Naive thymus-derived CD4-positive, alpha-beta T cell (primary cell): ENCODE data around the gene DCDC2B. TPM values are rescaled to one million over a fixed set of nuclear protein-coding genes. Genes with fewer than 3 reads are reported as not detected.

ENCODE experiments used
- ATAC-seq: fragments of 150-1000 bp; cut with Tn5 transposase; 2 replicates; pipeline ENCODE4 v1.10.0; 2021; ENCODE audit warnings: mild to moderate bottlenecking, moderate library complexity
- CTCF ChIA-PET: fragments of 350-600 bp; sonication (Branson Sonifier 250); formaldehyde crosslinking; loops from one replicate; lab custom pipeline; 2021; ENCODE audit warnings: antibody characterized with exemption; lab: Charles Lee
- POLR2A ChIA-PET: fragments of 350-600 bp; sonication (Branson Sonifier 250); formaldehyde crosslinking; loops from one replicate; lab custom pipeline; 2021; ENCODE audit warnings: antibody characterized with exemption, inconsistent platforms; lab: Charles Lee
- DNase-seq, 9 donors: peaks; one replicate each; pipeline versions ENCODE4 v3.0.0 to v3.0.0-alpha.2; 2020 to 2022; ENCODE audit warnings: mixed read lengths in 1 of 9
- H3K27ac ChIP-seq: one replicate; pipeline ENCODE4 v1.7.0; 2013; ENCODE audit warnings: mild to moderate bottlenecking, low read depth, low read length, moderate library complexity
- H3K27me3 ChIP-seq, 2 donors: one replicate each; pipeline ENCODE4 v1.7.0; 2013; ENCODE audit warnings: low read length in 2 of 2, mild to moderate bottlenecking in 2 of 2, moderate library complexity in 2 of 2; ENCODE audit not compliant: control insufficient read depth in 2 of 2, insufficient read depth in 2 of 2
- H3K36me3 ChIP-seq, 3 experiments: 1 replicate in 2 of 3; 2 replicates in 1 of 3; pipeline ENCODE4 v1.7.0; 2013; ENCODE audit warnings: low read length in 3 of 3, mild to moderate bottlenecking in 3 of 3, moderate library complexity in 1 of 3; ENCODE audit not compliant: insufficient read depth in 3 of 3, control insufficient read depth in 2 of 3
- H3K4me1 ChIP-seq, 2 donors: one replicate each; pipeline ENCODE4 v1.7.0; 2013; ENCODE audit warnings: low read length in 2 of 2, mild to moderate bottlenecking in 2 of 2, moderate library complexity in 1 of 2; ENCODE audit not compliant: control insufficient read depth in 2 of 2, insufficient read depth in 2 of 2
- H3K4me3 ChIP-seq: 2 replicates; pipeline ENCODE4 v1.7.0; 2013; ENCODE audit warnings: mild to moderate bottlenecking, low read length
- H3K9me3 ChIP-seq, 3 experiments: 1 replicate in 2 of 3; 2 replicates in 1 of 3; pipeline ENCODE4 v1.7.0; 2013; ENCODE audit warnings: low read length in 3 of 3; ENCODE audit not compliant: control insufficient read depth in 2 of 3
- H3K27ac Mint-ChIP-seq, 9 donors: one replicate each; pipeline ENCODE4 v1.8.0; 2020 to 2022; ENCODE audit warnings: mixed read lengths in 9 of 9, mild to moderate bottlenecking in 8 of 9, moderate library complexity in 5 of 9, inconsistent platforms in 2 of 9
- H3K27me3 Mint-ChIP-seq, 5 donors: one replicate each; pipeline ENCODE4 v1.8.0; 2021 to 2022; ENCODE audit warnings: mixed read lengths in 5 of 5, mild to moderate bottlenecking in 1 of 5
- H3K36me3 Mint-ChIP-seq, 5 donors: one replicate each; pipeline ENCODE4 v1.8.0; 2020 to 2022; ENCODE audit warnings: mixed read lengths in 5 of 5, mild to moderate bottlenecking in 3 of 5, inconsistent platforms in 1 of 5
- H3K4me1 Mint-ChIP-seq, 7 donors: one replicate each; pipeline ENCODE4 v1.8.0; 2020 to 2022; ENCODE audit warnings: mixed read lengths in 7 of 7, mild to moderate bottlenecking in 3 of 7, inconsistent platforms in 1 of 7
- H3K4me3 Mint-ChIP-seq, 10 donors: one replicate each; pipeline ENCODE4 v1.8.0; 2020 to 2022; ENCODE audit warnings: mild to moderate bottlenecking in 10 of 10, mixed read lengths in 10 of 10, moderate library complexity in 6 of 10, inconsistent platforms in 2 of 10
- H3K9me3 Mint-ChIP-seq, 11 donors: one replicate each; pipeline ENCODE4 v1.8.0; 2020 to 2022; ENCODE audit warnings: mixed read lengths in 11 of 11, mild to moderate bottlenecking in 4 of 11, inconsistent platforms in 1 of 11, moderate library complexity in 1 of 11
- intact Hi-C, 2 donors: fragments of 100-400 bp; cut with micrococcal nuclease; formaldehyde crosslinking; loops; one replicate each; pipeline ENCODE4 v1.15.1; 2023
- polyA plus RNA-seq, 2 donors: library from polyadenylated mRNA; unstranded; fragments of 300-500 nt; fragmentation: Illumina TruSeq; gene quantifications; one replicate each; pipeline ENCODE4 v1.2.3, GENCODE V29; 2021
- total RNA-seq, 6 experiments: library from RNA in 5 of 6; stranded (reverse) in 5 of 6; gene quantifications; 1 replicate in 5 of 6; 2 replicates in 1 of 6; pipeline ENCODE4 v1.2.3 and lab custom pipeline; 2021 to 2026

Gene DCDC2B
- total and polyA plus RNA-seq, 7 experiments from 2014 or later: 0.25 TPM; not detected in 6

- peaks cover 21 to 34% of the 10 kb centered on the region in 2 donors for H3K4me1 ChIP-seq
- no peaks in the 10 kb centered on the region for H3K9me3 ChIP-seq
- no peaks in the 10 kb centered on the region for H3K27me3 ChIP-seq
- no peak overlapping the region for H3K27ac ChIP-seq
- H3K36me3 ChIP-seq: peaks cover 0 to 26% (median 6%) of the 10 kb centered on the region in 3 experiments
- no peaks in the 10 kb centered on the region for H3K9me3 Mint-ChIP-seq
- intact Hi-C loops: no loop called here
- H3K27ac Mint-ChIP-seq: peak overlapping the region in 2 of 9 donors; percentile 31 to 62
- no peaks in the 10 kb centered on the region for H3K27me3 Mint-ChIP-seq
- peaks cover 23 to 60% (median 45%) of the 10 kb centered on the region in 7 donors for H3K4me1 Mint-ChIP-seq
- POLR2A ChIA-PET: interaction anchor here (0.9 to 1.0 kb wide), 2 partner anchors 15 to 103 kb away, joined by 3 to 5 read pairs; no protein-coding TSS in a partner anchor
- H3K4me3 ChIP-seq: no peak overlapping the region
- peaks cover 0 to 22% (median 6%) of the 10 kb centered on the region in 5 donors for H3K36me3 Mint-ChIP-seq
- ATAC-seq (no peak), DNase-seq (no peak)
- peak overlapping the region in 1 of 10 donors; percentile 41 for H3K4me3 Mint-ChIP-seq
- CTCF ChIA-PET: interaction anchor here (0.6 kb wide), 1 partner anchor 83 kb away, joined by 5 read pairs; no protein-coding TSS in a partner anchor
These were observed 10.1 kb downstream of the DCDC2B start for GRCh38 chr1:32219022-32219421.

DNA sequence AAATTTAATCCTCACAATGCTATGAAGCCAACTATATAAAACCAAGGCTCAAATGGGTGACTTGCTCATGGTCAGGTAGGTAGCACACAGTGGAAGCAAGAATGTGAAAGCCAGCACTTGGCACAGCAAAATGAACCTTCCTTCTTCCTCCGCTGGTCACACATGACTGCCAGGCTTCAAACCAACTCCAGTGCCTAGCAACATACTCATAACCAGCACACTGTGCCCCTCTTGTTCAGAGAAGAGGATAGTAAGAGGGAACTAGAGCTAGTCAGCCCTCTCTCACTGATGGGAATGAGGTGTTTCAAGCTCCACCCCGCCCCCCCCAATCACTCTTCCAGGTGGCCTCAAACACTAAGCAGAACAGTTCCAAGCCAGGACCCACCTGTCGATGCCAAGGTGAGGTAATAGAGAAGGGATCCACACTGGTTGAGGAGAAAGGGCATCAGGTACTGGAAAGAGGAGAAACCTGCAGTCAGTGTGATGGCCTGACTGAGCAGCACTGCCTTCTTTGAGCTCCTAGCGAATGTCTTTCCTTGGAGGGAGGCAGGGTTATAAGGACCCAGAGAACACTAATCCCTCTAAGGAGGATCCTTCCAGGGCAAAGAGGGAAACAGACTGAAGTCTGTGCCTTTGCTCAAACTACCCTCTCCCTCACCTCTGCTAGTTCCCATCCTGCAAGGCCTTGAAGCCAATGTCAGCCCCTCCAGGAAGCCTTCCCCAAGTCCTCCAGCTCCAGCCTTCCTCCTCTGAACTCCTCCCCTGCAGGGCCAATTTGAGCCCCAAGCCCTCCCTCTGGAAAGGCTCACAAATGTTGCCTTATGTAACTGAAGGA, 12.1 kb downstream of the DCDC2B start:
- Histone ChIP-seq H3K27ac (peak overlapping the region; percentile 99), H3K4me1 (peaks cover 23 to 32% of the 10 kb centered on the region in 2 donors), H3K36me3 (peaks cover 5 to 32% (median 11%) of the 10 kb centered on the region in 3 experiments), H3K9me3 (no peaks in the 10 kb centered on the region), H3K4me3 (peak overlapping the region; percentile 99), H3K27me3 (no peaks in the 10 kb centered on the region)
- Mint-ChIP-seq H3K27ac (peak overlapping the region; percentile 94 to 99 (median 98)), H3K9me3 (no peaks in the 10 kb centered on the region), H3K4me3 (peak overlapping the region; percentile 90 to 98 (median 97)), H3K4me1 (peaks cover 22 to 64% (median 45%) of the 10 kb centered on the region in 7 donors), H3K27me3 (no peaks in the 10 kb centered on the region), H3K36me3 (peaks cover 0 to 30% (median 11%) of the 10 kb centered on the region in 5 donors)
- DNase-seq (no peak), ATAC-seq (no peak)
- intact Hi-C loops: no loop called here
- ChIA-PET CTCF (interaction anchor here (0.6 to 1.5 kb wide), 3 partner anchors 151 to 190 kb away, joined by 3 to 6 read pairs (median 4); no protein-coding TSS in a partner anchor), POLR2A (interaction anchor here (0.5 to 1.7 kb wide), 6 partner anchors 30 to 185 kb away, joined by 3 to 4 read pairs (median 3); partner anchors contain the start of genes HDAC1, LCK and MARCKSL1)

DNA sequence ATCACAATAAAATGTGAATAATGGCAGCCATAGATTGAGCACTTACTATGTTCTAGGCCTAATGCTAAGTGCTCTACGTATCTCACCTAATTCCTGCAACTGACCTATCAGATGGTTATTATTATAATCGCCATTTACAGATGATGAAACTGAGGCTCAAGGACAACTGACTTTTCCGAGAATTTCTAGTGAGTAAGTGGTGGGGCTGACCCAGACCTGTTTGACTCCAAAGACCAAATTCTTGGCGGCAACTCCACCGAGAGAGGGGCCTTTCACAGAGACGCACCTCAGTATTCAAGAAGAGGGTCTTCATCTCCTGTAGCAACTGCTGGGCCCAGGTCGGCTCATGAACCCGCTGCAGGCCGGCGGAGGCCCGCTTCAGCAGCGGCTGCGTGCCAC, 12.7 kb downstream of the DCDC2B start:
- POLR2A ChIA-PET: interaction anchor here (0.5 to 2.4 kb wide), 7 partner anchors 16 to 185 kb away, joined by 3 to 5 read pairs (median 4); partner anchors contain the start of genes HDAC1, IQCC and LCK
- intact Hi-C loops: no loop called here
- CTCF ChIA-PET: interaction anchor here (0.6 to 1.5 kb wide), 3 partner anchors 151 to 190 kb away, joined by 3 to 6 read pairs (median 4); no protein-coding TSS in a partner anchor
- Histone ChIP-seq H3K36me3 (peaks cover 5 to 37% (median 11%) of the 10 kb centered on the region in 3 experiments), H3K4me1 (peaks cover 23 to 26% of the 10 kb centered on the region in 2 donors), H3K27me3 (no peaks in the 10 kb centered on the region), H3K27ac (peak overlapping the region; percentile 99), H3K9me3 (no peaks in the 10 kb centered on the region), H3K4me3 (peak overlapping the region; percentile 99)
- no peak for ATAC-seq
- H3K36me3 Mint-ChIP-seq: peaks cover 0 to 31% (median 11%) of the 10 kb centered on the region in 5 donors
- no peaks in the 10 kb centered on the region for H3K27me3 Mint-ChIP-seq
- H3K4me1 Mint-ChIP-seq: peaks cover 17 to 61% (median 39%) of the 10 kb centered on the region in 7 donors
- peak overlapping the region; percentile 90 to 98 (median 97) for H3K4me3 Mint-ChIP-seq
- peak overlapping the region; percentile 94 to 99 (median 98) for H3K27ac Mint-ChIP-seq
- DNase-seq: no peak
- no peaks in the 10 kb centered on the region for H3K9me3 Mint-ChIP-seq

DNA sequence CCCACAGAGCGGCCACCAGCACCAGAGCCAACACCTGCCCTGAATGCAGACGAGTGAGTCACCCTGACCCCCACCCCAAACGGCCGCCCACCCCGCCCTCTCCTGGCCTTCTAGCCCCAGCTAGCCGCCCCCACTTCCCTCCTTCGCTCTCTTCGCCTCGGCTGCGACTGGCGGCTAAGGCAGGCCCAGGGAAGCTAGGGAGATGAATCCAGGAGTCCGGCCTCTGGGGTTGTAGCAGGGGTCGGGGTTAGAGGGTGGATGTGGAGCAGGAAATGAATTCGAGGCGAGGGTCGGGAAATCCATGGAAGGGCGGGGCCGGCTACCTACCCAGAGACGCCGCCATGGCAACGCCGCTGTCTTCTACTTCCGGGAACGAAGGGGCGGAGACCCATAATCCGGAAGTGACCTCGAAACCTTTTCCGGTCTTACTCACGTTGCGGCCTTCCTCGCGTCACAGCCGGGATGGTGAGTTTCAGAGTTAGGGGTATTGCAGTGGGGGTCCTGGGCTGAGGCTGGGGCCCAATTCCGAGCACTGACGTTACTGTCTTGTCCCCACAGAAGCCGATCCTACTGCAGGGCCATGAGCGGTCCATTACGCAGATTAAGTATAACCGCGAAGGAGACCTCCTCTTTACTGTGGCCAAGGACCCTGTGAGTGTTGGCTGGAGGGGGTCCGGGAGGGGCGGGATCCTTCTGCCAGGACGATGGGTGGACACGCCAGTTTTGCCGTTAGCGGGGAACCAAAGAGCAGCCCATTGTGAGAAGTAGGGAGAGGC, 13.3 kb downstream of the DCDC2B start, which contains the start of the genes EIF3I and TMEM234:
Gene EIF3I (plus strand): TSS at position 428 of the 776 bp plus-strand sequence. CDS start 35 bp downstream, at position 463.
Gene TMEM234 (minus strand): TSS at position 374 of the 776 bp plus-strand sequence. CDS start 31 bp downstream, at position 343.
- ATAC-seq (peak; percentile 95), DNase-seq (peak; percentile 71 to 94 (median 89))
- Mint-ChIP-seq H3K4me3 (peak within 1 kb of the TSS; percentile 90 to 98 (median 97)), H3K36me3 (peaks cover 0 to 25% (median 11%) of the 10 kb centered on the region in 5 donors), H3K27me3 (no peaks in the 10 kb centered on the region), H3K9me3 (no peaks in the 10 kb centered on the region), H3K4me1 (peaks cover 14 to 57% (median 37%) of the 10 kb centered on the region in 7 donors), H3K27ac (peak within 1 kb of the TSS; percentile 94 to 99 (median 98))
- no peaks in the 10 kb centered on the region for H3K9me3 ChIP-seq
- H3K4me3 ChIP-seq: peak within 1 kb of the TSS; percentile 99
- intact Hi-C loops: loop anchor here (1.0 to 2.0 kb wide), 13 partner anchors 17 to 172 kb away; partner anchors contain the start of genes BSDC1 (in 2 of the 2), CCDC28B (in 2 of the 2), HDAC1 (in 2 of the 2) and IQCC (in 1 of the 2)
- ChIA-PET CTCF (interaction anchor here (1.3 to 1.5 kb wide), 2 partner anchors 19 to 150 kb away, joined by 6 read pairs; no protein-coding TSS in a partner anchor), POLR2A (interaction anchor here (0.5 to 2.4 kb wide), 7 partner anchors 8 to 68 kb away, joined by 4 to 10 read pairs (median 5); partner anchors contain the start of genes IQCC and LCK)
- H3K4me1 ChIP-seq: peaks cover 23 to 24% of the 10 kb centered on the region in 2 donors
- H3K36me3 ChIP-seq: peaks cover 5 to 34% (median 11%) of the 10 kb centered on the region in 3 experiments
- no peaks in the 10 kb centered on the region for H3K27me3 ChIP-seq
- peak within 1 kb of the TSS; percentile 99 for H3K27ac ChIP-seq

DNA sequence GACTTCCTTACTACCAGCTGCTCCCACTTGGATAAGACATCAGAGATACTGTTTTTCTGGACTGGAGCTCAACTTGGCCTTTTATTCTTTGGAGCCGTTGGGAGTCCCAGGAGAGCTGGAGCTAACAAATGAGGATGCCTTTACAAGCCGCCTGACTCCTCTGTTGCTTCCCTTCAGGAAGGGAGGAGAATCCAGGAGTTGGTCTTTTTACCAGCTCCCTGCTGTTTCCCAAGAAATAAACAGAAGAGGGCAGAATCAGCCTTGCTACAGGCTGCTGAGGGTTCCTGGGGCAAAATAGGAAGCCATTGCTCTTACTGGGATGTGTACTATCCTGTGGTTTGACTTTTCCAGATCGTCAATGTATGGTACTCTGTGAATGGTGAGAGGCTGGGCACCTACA, 14.8 kb downstream of the DCDC2B start:
- ChIA-PET CTCF (interaction anchor here (1.3 kb wide), 1 partner anchor 17 kb away, joined by 6 read pairs; no protein-coding TSS in a partner anchor), POLR2A (interaction anchor here (0.6 to 2.4 kb wide), 9 partner anchors 15 to 170 kb away, joined by 3 to 10 read pairs (median 4); partner anchors contain the start of genes IQCC and MARCKSL1)
- Mint-ChIP-seq H3K27me3 (no peaks in the 10 kb centered on the region), H3K4me1 (peaks cover 21 to 56% (median 43%) of the 10 kb centered on the region in 7 donors), H3K4me3 (peak overlapping the region; percentile 90 to 98 (median 97)), H3K27ac (peak overlapping the region; percentile 52 to 99 (median 98)), H3K9me3 (no peaks in the 10 kb centered on the region), H3K36me3 (peaks cover 7 to 37% (median 27%) of the 10 kb centered on the region in 5 donors)
- Histone ChIP-seq H3K9me3 (no peaks in the 10 kb centered on the region), H3K27ac (peak overlapping the region; percentile 99), H3K36me3 (peaks cover 6 to 44% (median 24%) of the 10 kb centered on the region in 3 experiments), H3K4me1 (peaks cover 23 to 24% of the 10 kb centered on the region in 2 donors), H3K27me3 (no peaks in the 10 kb centered on the region), H3K4me3 (no peak overlapping the region)
- intact Hi-C loops: loop anchor here (2.0 kb wide), 3 partner anchors 23 to 149 kb away; partner anchors contain the start of genes CCDC28B (in 1 of the 2) and LCK (in 1 of the 2)
- ATAC-seq (no peak), DNase-seq (no peak)
